C4-2B (cell line): ENCODE results near the gene TNFAIP8L1.

Source experiments
- ZFX ChIP-seq: fragments of 450-650 bp; IDR thresholded peaks from 2 replicates; pipeline ENCODE4 v1.6.1; 2017
- TF ChIP-seq, protein P1 (sequence below): fragments of 450-650 bp; conservative IDR thresholded peaks from 2 replicates; pipeline ENCODE4 v1.5.1; 2017; ENCODE audit warnings: mild to moderate bottlenecking

DNA sequence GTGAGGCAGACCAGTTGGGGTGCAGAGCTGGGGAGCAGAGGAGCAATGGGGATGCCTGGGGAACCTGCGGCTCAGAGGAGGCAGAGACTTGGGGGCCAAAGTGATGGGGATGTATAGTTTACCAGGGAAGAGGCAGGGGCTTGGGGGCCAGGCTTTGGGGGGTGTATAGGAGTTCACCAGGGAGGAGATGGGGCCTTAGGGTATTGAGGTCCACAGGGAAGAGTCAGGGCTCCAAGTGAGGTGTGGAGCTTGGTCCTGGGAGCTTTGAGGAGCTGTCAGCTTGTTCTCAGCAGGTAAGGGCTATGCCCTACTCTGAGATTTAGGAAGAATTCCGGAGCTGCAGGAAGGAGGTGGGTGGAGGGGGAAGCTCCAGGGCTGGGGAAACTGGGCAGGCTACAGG lies 10.8 kb downstream of the TNFAIP8L1 start:
- TF ChIP-seq, protein P1, sequence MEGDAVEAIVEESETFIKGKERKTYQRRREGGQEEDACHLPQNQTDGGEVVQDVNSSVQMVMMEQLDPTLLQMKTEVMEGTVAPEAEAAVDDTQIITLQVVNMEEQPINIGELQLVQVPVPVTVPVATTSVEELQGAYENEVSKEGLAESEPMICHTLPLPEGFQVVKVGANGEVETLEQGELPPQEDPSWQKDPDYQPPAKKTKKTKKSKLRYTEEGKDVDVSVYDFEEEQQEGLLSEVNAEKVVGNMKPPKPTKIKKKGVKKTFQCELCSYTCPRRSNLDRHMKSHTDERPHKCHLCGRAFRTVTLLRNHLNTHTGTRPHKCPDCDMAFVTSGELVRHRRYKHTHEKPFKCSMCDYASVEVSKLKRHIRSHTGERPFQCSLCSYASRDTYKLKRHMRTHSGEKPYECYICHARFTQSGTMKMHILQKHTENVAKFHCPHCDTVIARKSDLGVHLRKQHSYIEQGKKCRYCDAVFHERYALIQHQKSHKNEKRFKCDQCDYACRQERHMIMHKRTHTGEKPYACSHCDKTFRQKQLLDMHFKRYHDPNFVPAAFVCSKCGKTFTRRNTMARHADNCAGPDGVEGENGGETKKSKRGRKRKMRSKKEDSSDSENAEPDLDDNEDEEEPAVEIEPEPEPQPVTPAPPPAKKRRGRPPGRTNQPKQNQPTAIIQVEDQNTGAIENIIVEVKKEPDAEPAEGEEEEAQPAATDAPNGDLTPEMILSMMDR, result no peak
- TF ChIP-seq ZFX, result no peak
